ENCODE measurements around the gene GAGE12J.
"Not testable (repeated sequence)": the region's sequence is repeated elsewhere in the genome, so short reads cannot be mapped to it uniquely, and the experiment has no call there.

GAGE12J gene

DNA sequence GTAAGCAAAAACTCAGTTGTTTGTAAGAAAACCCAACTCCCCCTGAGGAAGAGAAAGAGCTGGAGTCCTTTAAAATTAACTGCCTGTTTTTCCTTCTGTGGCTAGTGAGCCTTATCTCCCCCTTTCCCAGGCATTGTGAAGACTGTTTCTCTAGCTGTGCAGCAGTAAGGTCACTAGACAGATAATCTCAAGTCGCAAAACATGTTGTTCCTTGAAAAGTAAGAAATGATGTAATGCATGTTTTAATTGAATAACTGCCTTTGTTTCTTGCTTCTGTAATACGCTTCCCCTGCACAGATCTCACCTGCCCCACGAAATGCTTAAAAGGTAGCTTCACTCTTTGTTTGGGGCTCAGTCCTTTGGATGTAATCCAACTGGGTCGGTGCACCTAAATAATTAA, 5.8 kb upstream of the GAGE12J start:
- Histone ChIP-seq H3K36me3 (ENCODE audit: control insufficient read depth, low read depth, low read length) (no peaks in the 10 kb centered on the region), H3K9me3 (ENCODE audit: control insufficient read depth, low read depth, low read length) (peaks cover 4% of the 10 kb centered on the region), H3K4me1 (ENCODE audit: control insufficient read depth, low read depth, low read length) (no peaks in the 10 kb centered on the region), H3K27me3 (ENCODE audit: control insufficient read depth, insufficient read depth, low read length) (no peaks in the 10 kb centered on the region), H3K4me3 (ENCODE audit: low read length) (no peak overlapping the region), H3K9ac (ENCODE audit: low read length) (no peak overlapping the region), H3K27ac (ENCODE audit: low read length) (no peak overlapping the region)

DNA sequence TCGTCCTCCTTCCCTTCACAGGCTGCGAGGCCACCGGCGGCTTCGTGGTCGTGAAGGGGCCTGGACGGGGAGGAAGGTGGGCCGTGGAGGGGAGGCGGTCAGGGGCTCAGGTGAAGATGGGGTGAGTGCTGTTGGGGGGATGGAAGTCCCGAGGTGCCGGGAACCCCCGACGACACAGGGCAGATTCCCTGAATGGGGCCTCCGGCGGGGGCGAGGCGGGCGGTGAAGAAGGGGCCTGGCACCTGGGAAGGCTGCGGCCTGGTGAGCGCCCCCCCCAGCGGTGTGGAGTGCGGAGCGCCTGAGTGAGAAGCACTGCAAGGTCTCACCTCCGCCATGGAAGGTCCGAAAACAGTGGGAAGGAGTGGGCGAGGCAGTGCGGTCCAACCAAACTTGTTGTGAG, 429 bp downstream of the GAGE12J start:
- H3K4me1 ChIP-seq (ENCODE audit: control insufficient read depth, low read depth, low read length); H3K36me3 ChIP-seq (ENCODE audit: control insufficient read depth, low read depth, low read length); H3K4me3 ChIP-seq (ENCODE audit: low read length); H3K9ac ChIP-seq (ENCODE audit: low read length); H3K9me3 ChIP-seq (ENCODE audit: control insufficient read depth, low read depth, low read length); H3K27ac ChIP-seq (ENCODE audit: low read length); H3K27me3 ChIP-seq (ENCODE audit: control insufficient read depth, insufficient read depth, low read length): not testable (repeated sequence)

DNA sequence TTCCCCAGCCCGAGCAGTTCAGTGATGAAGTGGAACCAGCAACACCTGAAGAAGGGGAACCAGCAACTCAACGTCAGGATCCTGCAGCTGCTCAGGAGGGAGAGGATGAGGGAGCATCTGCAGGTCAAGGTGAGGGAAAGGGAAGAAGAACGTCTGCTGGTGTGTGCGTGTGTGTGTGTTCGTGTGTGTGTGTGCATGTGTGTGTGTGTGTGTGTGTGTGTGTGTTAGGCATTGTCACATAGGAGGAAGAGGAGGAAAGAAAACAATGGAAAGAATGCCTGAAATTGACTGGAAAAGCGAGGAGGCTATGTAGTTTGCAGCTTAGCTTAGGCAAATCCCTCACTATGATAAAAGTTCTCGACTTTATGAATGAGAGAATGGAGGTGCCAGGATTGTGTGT, 1.9 kb downstream of the GAGE12J start:
- not testable (repeated sequence) for H3K36me3 ChIP-seq (ENCODE audit: control insufficient read depth, low read depth, low read length); H3K27ac ChIP-seq (ENCODE audit: low read length); H3K27me3 ChIP-seq (ENCODE audit: control insufficient read depth, insufficient read depth, low read length); H3K4me3 ChIP-seq (ENCODE audit: low read length); H3K4me1 ChIP-seq (ENCODE audit: control insufficient read depth, low read depth, low read length); H3K9me3 ChIP-seq (ENCODE audit: control insufficient read depth, low read depth, low read length); H3K9ac ChIP-seq (ENCODE audit: low read length)

DNA sequence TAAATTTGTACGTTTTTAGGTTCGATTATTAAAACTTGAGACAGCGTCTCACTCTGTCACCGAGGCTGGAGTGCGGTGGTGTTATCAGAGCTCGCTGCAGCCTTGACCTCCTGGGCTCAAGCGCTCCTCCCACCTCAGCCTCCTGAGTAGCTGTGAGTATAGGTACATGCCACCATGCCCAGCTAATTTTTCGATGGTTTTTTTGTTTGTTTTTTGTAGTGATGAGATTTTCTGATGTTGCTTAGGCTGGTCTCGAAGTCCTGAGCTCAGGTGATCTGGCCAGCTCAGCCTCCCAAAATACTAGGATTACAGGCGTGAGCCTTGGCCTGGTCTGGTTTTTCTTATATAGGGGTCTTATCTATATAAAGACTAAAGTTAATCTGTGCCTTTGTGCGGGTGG, 8.6 kb downstream of the GAGE12J start:
- not testable (repeated sequence) for H3K4me1 ChIP-seq (ENCODE audit: control insufficient read depth, low read depth, low read length); H3K36me3 ChIP-seq (ENCODE audit: control insufficient read depth, low read depth, low read length); H3K27ac ChIP-seq (ENCODE audit: low read length); H3K9ac ChIP-seq (ENCODE audit: low read length); H3K9me3 ChIP-seq (ENCODE audit: control insufficient read depth, low read depth, low read length); H3K27me3 ChIP-seq (ENCODE audit: control insufficient read depth, insufficient read depth, low read length); H3K4me3 ChIP-seq (ENCODE audit: low read length)

DNA sequence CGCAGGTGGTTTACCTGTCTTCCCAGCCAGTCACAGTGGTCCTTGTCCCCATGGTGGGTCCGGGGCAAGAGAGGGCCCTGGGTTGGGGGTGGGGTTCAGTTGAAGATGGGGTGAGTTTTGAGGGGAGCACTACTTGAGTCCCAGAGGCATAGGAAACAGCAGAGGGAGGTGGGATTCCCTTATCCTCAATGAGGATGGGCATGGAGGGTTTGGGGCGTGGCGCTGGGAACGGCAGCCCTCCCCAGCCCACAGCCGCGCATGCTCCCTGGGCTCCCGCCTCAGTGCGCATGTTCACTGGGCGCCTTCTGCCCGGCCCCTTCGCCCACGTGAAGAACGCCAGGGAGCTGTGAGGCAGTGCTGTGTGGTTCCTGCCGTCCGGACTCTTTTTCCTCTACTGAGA, 9.4 kb downstream of the GAGE12J start, which contains the start of gene GAGE13:
Gene GAGE13, plus strand, starts transcription at position 301 of the 400 bp plus-strand sequence. CDS start 1,156 bp downstream, outside the sequence.
- not testable (repeated sequence) for H3K4me3 ChIP-seq (ENCODE audit: low read length); H3K9ac ChIP-seq (ENCODE audit: low read length); H3K36me3 ChIP-seq (ENCODE audit: control insufficient read depth, low read depth, low read length); H3K27ac ChIP-seq (ENCODE audit: low read length); H3K27me3 ChIP-seq (ENCODE audit: control insufficient read depth, insufficient read depth, low read length); H3K4me1 ChIP-seq (ENCODE audit: control insufficient read depth, low read depth, low read length); H3K9me3 ChIP-seq (ENCODE audit: control insufficient read depth, low read depth, low read length)

DNA sequence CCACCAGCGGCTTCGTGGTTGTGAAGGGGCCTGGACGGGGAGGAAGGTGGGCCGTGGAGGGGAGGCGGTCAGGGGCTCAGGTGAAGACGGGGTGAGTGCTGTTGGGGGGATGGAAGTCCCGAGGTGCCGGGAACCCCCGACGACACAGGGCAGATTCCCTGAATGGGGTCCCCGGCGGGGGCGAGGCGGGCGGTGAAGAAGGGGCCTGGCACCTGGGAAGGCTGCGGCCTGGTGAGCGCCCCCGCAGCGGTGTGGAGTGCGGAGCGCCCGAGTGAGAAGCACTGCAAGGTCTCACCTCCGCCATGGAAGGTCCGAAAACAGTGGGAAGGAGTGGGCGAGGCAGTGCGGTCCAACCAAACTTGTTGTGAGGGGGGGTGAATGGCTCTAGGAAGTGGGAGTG, 10.0 kb downstream of the GAGE12J start:
- H3K27ac ChIP-seq (ENCODE audit: low read length); H3K27me3 ChIP-seq (ENCODE audit: control insufficient read depth, insufficient read depth, low read length); H3K4me3 ChIP-seq (ENCODE audit: low read length); H3K9me3 ChIP-seq (ENCODE audit: control insufficient read depth, low read depth, low read length); H3K36me3 ChIP-seq (ENCODE audit: control insufficient read depth, low read depth, low read length); H3K9ac ChIP-seq (ENCODE audit: low read length); H3K4me1 ChIP-seq (ENCODE audit: control insufficient read depth, low read depth, low read length): not testable (repeated sequence)

DNA sequence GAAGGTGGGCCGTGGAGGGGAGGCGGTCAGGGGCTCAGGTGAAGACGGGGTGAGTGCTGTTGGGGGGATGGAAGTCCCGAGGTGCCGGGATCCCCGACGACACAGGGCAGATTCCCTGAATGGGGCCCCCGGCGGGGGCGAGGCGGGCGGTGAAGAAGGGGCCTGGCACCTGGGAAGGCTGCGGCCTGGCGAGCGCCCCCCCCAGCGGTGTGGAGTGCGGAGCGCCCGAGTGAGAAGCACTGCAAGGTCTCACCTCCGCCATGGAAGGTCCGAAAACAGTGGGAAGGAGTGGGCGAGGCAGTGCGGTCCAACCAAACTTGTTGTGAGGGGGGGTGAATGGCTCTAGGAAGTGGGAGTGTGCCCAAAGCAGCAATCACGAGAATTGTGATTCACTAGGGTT, 19.6 kb downstream of the GAGE12J start:
- not testable (repeated sequence) for H3K27ac ChIP-seq (ENCODE audit: low read length); H3K36me3 ChIP-seq (ENCODE audit: control insufficient read depth, low read depth, low read length); H3K9me3 ChIP-seq (ENCODE audit: control insufficient read depth, low read depth, low read length); H3K27me3 ChIP-seq (ENCODE audit: control insufficient read depth, insufficient read depth, low read length); H3K9ac ChIP-seq (ENCODE audit: low read length); H3K4me3 ChIP-seq (ENCODE audit: low read length); H3K4me1 ChIP-seq (ENCODE audit: control insufficient read depth, low read depth, low read length)

DNA sequence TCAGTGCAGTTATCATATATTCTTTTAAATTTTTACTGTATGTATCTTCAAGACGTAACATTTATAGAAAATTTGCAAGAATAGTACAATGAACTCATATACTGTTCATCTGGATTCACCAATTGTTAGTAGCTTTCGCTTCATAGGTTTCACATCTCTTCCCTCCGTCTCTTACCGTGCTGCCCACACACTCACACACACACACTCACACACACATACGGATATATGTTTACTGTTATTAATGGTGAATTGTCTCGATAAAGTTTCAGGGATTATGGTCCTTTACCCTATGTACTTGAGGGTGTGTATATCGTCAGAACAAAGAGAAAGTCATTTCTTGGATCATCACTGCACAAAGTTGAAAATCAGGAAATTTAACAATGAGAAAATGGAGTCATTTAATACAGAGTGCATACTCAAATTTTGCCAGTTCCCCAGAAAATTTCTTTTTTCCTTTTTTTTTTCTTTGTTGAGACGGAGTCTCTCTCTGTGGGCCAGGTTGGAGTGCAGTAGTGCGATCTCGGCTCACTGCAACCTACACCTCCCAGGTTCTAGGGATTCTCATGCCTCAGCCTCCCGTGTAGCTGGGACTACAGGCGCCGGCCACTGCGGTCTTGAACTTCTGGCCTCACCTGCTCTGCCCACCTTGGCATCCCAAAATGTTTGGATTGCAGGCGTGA, 22.8 kb downstream of the GAGE12J start:
- H3K27me3 ChIP-seq (ENCODE audit: control insufficient read depth, insufficient read depth, low read length); H3K27ac ChIP-seq (ENCODE audit: low read length); H3K4me1 ChIP-seq (ENCODE audit: control insufficient read depth, low read depth, low read length); H3K9ac ChIP-seq (ENCODE audit: low read length); H3K36me3 ChIP-seq (ENCODE audit: control insufficient read depth, low read depth, low read length); H3K4me3 ChIP-seq (ENCODE audit: low read length); H3K9me3 ChIP-seq (ENCODE audit: control insufficient read depth, low read depth, low read length): not testable (repeated sequence)

DNA sequence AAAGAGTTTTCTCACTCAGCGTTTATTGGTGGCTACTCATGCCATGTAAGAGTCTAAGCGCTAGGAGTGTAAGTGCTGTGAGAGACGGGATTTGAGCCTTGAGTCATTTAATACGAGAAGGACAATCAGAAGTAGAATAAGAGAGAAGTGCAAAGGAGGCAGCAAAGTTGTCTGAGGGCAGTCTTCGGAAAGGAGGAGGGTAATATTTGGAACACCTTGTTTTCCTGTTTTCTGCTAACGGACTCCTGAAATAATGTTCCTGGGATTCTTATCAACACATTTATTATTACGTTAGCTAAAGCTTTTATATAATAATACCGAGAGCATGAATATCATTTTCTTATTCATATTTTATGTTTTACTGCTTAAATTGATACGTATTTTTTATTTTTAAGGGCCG, 23.6 kb downstream of the GAGE12J start:
- not testable (repeated sequence) for H3K4me3 ChIP-seq (ENCODE audit: low read length); H3K36me3 ChIP-seq (ENCODE audit: control insufficient read depth, low read depth, low read length); H3K27ac ChIP-seq (ENCODE audit: low read length); H3K9ac ChIP-seq (ENCODE audit: low read length); H3K27me3 ChIP-seq (ENCODE audit: control insufficient read depth, insufficient read depth, low read length); H3K9me3 ChIP-seq (ENCODE audit: control insufficient read depth, low read depth, low read length); H3K4me1 ChIP-seq (ENCODE audit: control insufficient read depth, low read depth, low read length)

DNA sequence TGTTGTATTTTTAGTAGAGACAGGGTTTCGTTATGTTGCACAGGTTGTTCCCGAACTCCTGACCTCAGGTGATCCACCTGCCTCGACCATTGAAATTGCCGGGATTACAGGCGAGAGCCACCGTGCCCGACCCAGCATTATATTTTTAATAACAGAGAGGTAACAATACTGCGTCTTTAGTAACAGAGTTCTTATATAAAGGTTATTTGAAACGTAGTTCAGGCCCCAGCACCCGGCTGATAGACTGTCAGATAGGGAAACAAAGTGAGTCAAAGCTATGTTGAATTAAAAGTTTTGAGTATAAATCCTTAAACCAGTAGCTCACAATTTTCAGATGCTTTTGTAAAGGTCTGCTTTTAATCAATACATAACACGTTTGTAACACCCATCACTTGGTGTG, 24.3 kb downstream of the GAGE12J start:
- not testable (repeated sequence) for H3K36me3 ChIP-seq (ENCODE audit: control insufficient read depth, low read depth, low read length)

More for the DNA sequence above, 24.3 kb downstream of the GAGE12J start:
- H3K27ac ChIP-seq (ENCODE audit: low read length); H3K4me3 ChIP-seq (ENCODE audit: low read length); H3K4me1 ChIP-seq (ENCODE audit: control insufficient read depth, low read depth, low read length); H3K9ac ChIP-seq (ENCODE audit: low read length); H3K9me3 ChIP-seq (ENCODE audit: control insufficient read depth, low read depth, low read length); H3K27me3 ChIP-seq (ENCODE audit: control insufficient read depth, insufficient read depth, low read length): not testable (repeated sequence)

Data from iPS-18a (cell line).